Activated CD4-positive, alpha-beta T cell treated with anti-CD3 and anti-CD28 coated beads for 36 hours (primary cell): Measurements from ENCODE around the gene PRICKLE3. TPM values are rescaled to one million over a fixed set of nuclear protein-coding genes. Genes with fewer than 3 reads are reported as not detected.
"Not testable (repeated sequence)": the region's sequence is repeated elsewhere in the genome, so short reads cannot be mapped to it uniquely, and the experiment has no call there.

Experiments used
- ATAC-seq: fragments of 200-7000 bp; cut with Tn5 transposase; one replicate; pipeline ENCODE4 v1.10.0; 2021; ENCODE audit warnings: mild to moderate bottlenecking, moderate library complexity
- CTCF ChIA-PET: fragments of 350-600 bp; sonication (Branson Sonifier 250); formaldehyde crosslinking; loops from one replicate; lab custom pipeline; 2021; ENCODE audit warnings: antibody characterized with exemption; lab: Charles Lee
- POLR2A ChIA-PET: fragments of 350-600 bp; sonication (Branson Sonifier 250); formaldehyde crosslinking; loops from one replicate; lab custom pipeline; 2021; ENCODE audit warnings: antibody characterized with exemption, inconsistent platforms; lab: Charles Lee
- DNase-seq: peaks from one replicate; pipeline ENCODE4 v3.0.0-alpha.2; 2020
- H3K27ac Mint-ChIP-seq: one replicate; pipeline ENCODE4 v1.8.0; 2021; ENCODE audit warnings: mixed read lengths
- H3K27me3 Mint-ChIP-seq: one replicate; pipeline ENCODE4 v1.8.0; 2021; ENCODE audit warnings: mixed read lengths
- H3K36me3 Mint-ChIP-seq: one replicate; pipeline ENCODE4 v1.8.0; 2021; ENCODE audit warnings: low read depth, mixed read lengths
- H3K4me1 Mint-ChIP-seq: one replicate; pipeline ENCODE4 v1.8.0; 2021; ENCODE audit warnings: mixed read lengths
- H3K4me3 Mint-ChIP-seq: one replicate; pipeline ENCODE4 v1.8.0; 2021; ENCODE audit warnings: mild to moderate bottlenecking, moderate library complexity, mixed read lengths
- H3K9me3 Mint-ChIP-seq: one replicate; pipeline ENCODE4 v1.8.0; 2021; ENCODE audit warnings: low read depth, mixed read lengths
- intact Hi-C, 2 experiments: fragments of 100-400 bp; cut with DNase I in 1 of 2; cut with micrococcal nuclease in 1 of 2; formaldehyde crosslinking; loops; one replicate each; pipeline versions ENCODE4 v1.14.2 to v1.15.1; 2022 to 2024; cut with DNase I, micrococcal nuclease
- total RNA-seq, 2 experiments: library from RNA; stranded (reverse); gene quantifications; one replicate each; pipeline ENCODE4 v1.2.3, GENCODE V29; 2021

Gene PRICKLE3
- total RNA-seq, 2 experiments from 2014 or later, result 22.3 to 23.0 TPM

GRCh38 chrX:49137492-49137891, 48.7 kb downstream of the PRICKLE3 start:
- Mint-ChIP-seq H3K27ac (no peak overlapping the region), H3K27me3 (no peaks in the 10 kb centered on the region), H3K9me3 (peaks cover 5% of the 10 kb centered on the region), H3K36me3 (peaks cover 11% of the 10 kb centered on the region), H3K4me1 (no peaks in the 10 kb centered on the region), H3K4me3 (no peak overlapping the region)
- POLR2A ChIA-PET, result no interaction called here
- intact Hi-C loops, result no loop called here
- CTCF ChIA-PET, result no interaction called here
- DNase-seq, result no peak
- ATAC-seq, result no peak

DNA sequence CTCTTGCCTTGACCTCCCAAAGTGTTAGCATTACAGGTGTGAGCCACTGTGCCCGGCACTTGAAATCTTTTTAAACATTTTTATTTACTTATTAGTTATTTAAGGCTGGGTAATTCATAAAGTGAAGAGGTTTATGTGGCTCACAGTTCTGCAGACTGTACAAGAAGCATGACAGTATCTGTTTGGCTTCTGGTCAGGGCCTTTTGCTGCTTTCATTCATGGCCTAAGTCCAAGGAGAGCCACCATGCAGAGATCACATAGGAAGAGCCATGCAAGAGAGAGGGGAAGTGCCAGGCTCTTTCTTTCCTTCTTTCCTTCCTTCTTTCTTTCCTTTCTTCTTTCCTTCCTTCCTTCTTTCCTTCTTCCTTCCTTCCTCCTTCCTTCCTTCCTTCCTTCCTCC, 52.4 kb downstream of the PRICKLE3 start:
- ChIA-PET CTCF (no interaction called here), POLR2A (no interaction called here)
- H3K9me3 Mint-ChIP-seq, result no peaks in the 10 kb centered on the region
- DNase-seq, result no peak
- H3K27ac Mint-ChIP-seq, result no peak overlapping the region
- no peaks in the 10 kb centered on the region for H3K27me3 Mint-ChIP-seq
- H3K4me1 Mint-ChIP-seq, result no peaks in the 10 kb centered on the region
- ATAC-seq, result no peak
- intact Hi-C loops, result no loop called here
- H3K4me3 Mint-ChIP-seq, result no peak overlapping the region
- H3K36me3 Mint-ChIP-seq, result peaks cover 4% of the 10 kb centered on the region

GRCh38 chrX:49132275-49132674, 53.9 kb downstream of the PRICKLE3 start:
- H3K36me3 Mint-ChIP-seq, H3K27ac Mint-ChIP-seq, POLR2A ChIA-PET, H3K27me3 Mint-ChIP-seq, ATAC-seq, DNase-seq, H3K4me3 Mint-ChIP-seq, H3K9me3 Mint-ChIP-seq, H3K4me1 Mint-ChIP-seq, intact Hi-C loops: not testable (repeated sequence)
- CTCF ChIA-PET, result interaction anchor here (1.4 kb wide), 1 partner anchor 10 kb away, joined by 4 read pairs; no protein-coding TSS in a partner anchor

DNA sequence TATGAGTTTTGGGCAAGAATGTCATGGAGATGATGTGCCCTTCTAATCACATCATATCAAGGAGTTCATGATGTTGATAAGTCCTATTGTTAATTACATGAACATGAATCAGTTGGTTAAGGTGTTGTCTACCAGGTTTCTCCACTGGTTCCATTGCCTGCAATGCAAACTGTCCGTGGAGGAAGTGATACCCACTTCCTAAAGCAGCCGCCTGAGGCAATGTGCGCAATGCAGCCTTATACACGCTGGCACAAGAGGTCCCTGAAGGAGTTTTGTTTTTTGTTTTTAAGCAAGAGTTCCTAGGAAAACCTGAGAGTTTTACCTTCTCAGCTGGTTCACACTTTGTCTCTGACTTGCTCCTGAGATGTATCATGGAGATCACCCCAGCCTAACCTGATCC, 56.7 kb downstream of the PRICKLE3 start:
- intact Hi-C loops, result loop anchor here in 1 of 2 experiments (10.0 kb wide), 1 partner anchor 625 kb away; no protein-coding TSS in a partner anchor
- no peak for ATAC-seq
- H3K36me3 Mint-ChIP-seq, result no peaks in the 10 kb centered on the region

DNA sequence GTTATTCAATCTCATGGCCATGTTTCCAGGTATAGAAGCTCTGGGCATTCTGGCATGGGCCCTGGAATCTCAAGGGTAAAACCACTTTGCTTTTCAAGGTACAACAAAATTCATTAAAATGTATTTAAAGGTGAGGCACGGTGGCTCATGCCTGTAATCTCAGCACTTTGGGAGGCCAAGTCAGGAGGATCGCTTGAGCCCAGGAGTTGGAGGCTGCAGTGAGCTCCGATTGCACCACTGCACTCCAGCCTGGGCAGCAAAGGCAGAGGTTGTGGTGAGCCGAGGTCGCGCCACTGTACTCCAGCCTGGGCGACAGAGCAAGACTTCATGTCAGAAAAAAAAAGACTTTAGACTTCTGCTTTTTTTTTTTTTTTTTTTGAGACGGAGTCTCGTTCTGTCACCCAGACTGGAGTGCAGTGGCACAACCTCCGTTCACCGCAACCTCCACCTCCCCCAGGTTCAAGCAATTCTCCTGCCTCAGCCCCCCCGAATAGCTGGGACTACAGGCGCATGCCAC, 58.4 kb downstream of the PRICKLE3 start:
- H3K36me3 Mint-ChIP-seq, ATAC-seq, H3K27me3 Mint-ChIP-seq, H3K4me1 Mint-ChIP-seq, H3K27ac Mint-ChIP-seq, POLR2A ChIA-PET, H3K9me3 Mint-ChIP-seq, CTCF ChIA-PET, H3K4me3 Mint-ChIP-seq, DNase-seq: not testable (repeated sequence)
- intact Hi-C loops, result loop anchor here in 1 of 2 experiments (10.0 kb wide), 1 partner anchor 627 kb away; no protein-coding TSS in a partner anchor

More for the DNA sequence above, 56.7 kb downstream of the PRICKLE3 start:
- Mint-ChIP-seq H3K4me1 (no peaks in the 10 kb centered on the region), H3K9me3 (no peaks in the 10 kb centered on the region), H3K27ac (no peak overlapping the region), H3K27me3 (no peaks in the 10 kb centered on the region), H3K4me3 (no peak overlapping the region)
- DNase-seq, result no peak
- ChIA-PET CTCF (no interaction called here), POLR2A (no interaction called here)

Other genes starting within 250 kb of the PRICKLE3 start
- gene OTUD5, start 228.8 kb downstream of the PRICKLE3 start, total RNA-seq, result 10 to 100 TPM; 68.0 to 98.1 TPM
- gene KCND1, start 214.5 kb downstream of the PRICKLE3 start, total RNA-seq, result 1 to 10 TPM; 2.5 to 2.8 TPM
- gene GRIPAP1, start 184.1 kb downstream of the PRICKLE3 start, total RNA-seq, result 10 to 100 TPM; 57.8 to 63.3 TPM
- 10 to 100 TPM; 27.1 to 27.5 TPM for gene TFE3, start 143.0 kb downstream of the PRICKLE3 start, total RNA-seq
- gene CCDC120, start 127.4 kb downstream of the PRICKLE3 start, total RNA-seq, result 1 to 10 TPM; 3.1 to 3.6 TPM
- gene PRAF2, start 112.4 kb downstream of the PRICKLE3 start, total RNA-seq, result 10 to 100 TPM in 1 of 2 experiments, 1 to 10 TPM in 1; 9.1 to 11.5 TPM
- gene WDR45, start 106.5 kb downstream of the PRICKLE3 start, total RNA-seq, result 10 to 100 TPM; 22.4 to 23.9 TPM
- 10 to 100 TPM; 17.8 to 21.2 TPM for gene GPKOW, start 62.6 kb downstream of the PRICKLE3 start, total RNA-seq
- 1 to 10 TPM in 1 of 2 experiments, under 1 TPM in 1; 0.49 to 1.3 TPM for gene MAGIX, start 23.6 kb downstream of the PRICKLE3 start, total RNA-seq
- 100 to 1,000 TPM; 174 to 202 TPM for gene PLP2, start 14.5 kb downstream of the PRICKLE3 start, total RNA-seq
- 1 to 10 TPM; 7.2 to 8.5 TPM for gene SYP, start 13.8 kb upstream of the PRICKLE3 start, total RNA-seq
- gene CACNA1F, start 47.0 kb upstream of the PRICKLE3 start, total RNA-seq, result under 1 TPM; 0.65 to 0.87 TPM
- gene CCDC22, start 49.1 kb upstream of the PRICKLE3 start, total RNA-seq, result 10 to 100 TPM; 19.8 to 23.8 TPM
- 10 to 100 TPM; 17.9 to 20.0 TPM for gene FOXP3, start 78.3 kb upstream of the PRICKLE3 start, total RNA-seq
- 1 to 10 TPM; 4.4 to 4.7 TPM for gene PPP1R3F, start 83.4 kb upstream of the PRICKLE3 start, total RNA-seq
- not detected for gene GAGE10, start 117.3 kb upstream of the PRICKLE3 start, total RNA-seq
- gene GAGE12J, start 135.7 kb upstream of the PRICKLE3 start, total RNA-seq, result not detected
- gene GAGE13, start 145.2 kb upstream of the PRICKLE3 start, total RNA-seq, result not detected